Activated naive CD4-positive, alpha-beta T cell treated with anti-CD3 and anti-CD28 coated beads, Interleukin-2, amount 50 U/mL, for 24 hours (primary cell): ENCODE measurements around the gene MALT1.
"Not testable (repeated sequence)": the region's sequence is repeated elsewhere in the genome, so short reads cannot be mapped to it uniquely, and the experiment has no call there.

ENCODE experiments used
- H3K27ac Mint-ChIP-seq: one replicate; pipeline ENCODE4 v1.8.0; 2021; ENCODE audit warnings: mild to moderate bottlenecking, mixed read lengths
- H3K27me3 Mint-ChIP-seq: one replicate; pipeline ENCODE4 v1.8.0; 2021; ENCODE audit warnings: mixed read lengths
- H3K36me3 Mint-ChIP-seq: one replicate; pipeline ENCODE4 v1.8.0; 2021; ENCODE audit warnings: mixed read lengths
- H3K4me1 Mint-ChIP-seq: one replicate; pipeline ENCODE4 v1.8.0; 2021; ENCODE audit warnings: mixed read lengths
- H3K4me3 Mint-ChIP-seq: one replicate; pipeline ENCODE4 v1.8.0; 2021; ENCODE audit warnings: mild to moderate bottlenecking, mixed read lengths
- H3K9me3 Mint-ChIP-seq: one replicate; pipeline ENCODE4 v1.8.0; 2021; ENCODE audit warnings: mixed read lengths

Gene MALT1

GRCh38 chr18:58671111-58671631, at the start of gene MALT1:
Gene MALT1 (plus strand): TSS chr18:58671465. CDS start chr18:58671644, 179 bp downstream.
- H3K9me3 Mint-ChIP-seq: peaks cover 6% of the 10 kb centered on the region
- peak within 1 kb of the TSS; percentile 94 for H3K27ac Mint-ChIP-seq
- peaks cover 4% of the 10 kb centered on the region for H3K36me3 Mint-ChIP-seq
- H3K27me3 Mint-ChIP-seq: no peaks in the 10 kb centered on the region
- H3K4me3 Mint-ChIP-seq: peak within 1 kb of the TSS; percentile 94
- H3K4me1 Mint-ChIP-seq: peaks cover 71% of the 10 kb centered on the region

GRCh38 chr18:58624011-58624410, 47.3 kb upstream of the MALT1 start:
- Mint-ChIP-seq H3K27me3 (no peaks in the 10 kb centered on the region), H3K4me1 (peaks cover 19% of the 10 kb centered on the region), H3K9me3 (no peaks in the 10 kb centered on the region), H3K36me3 (no peaks in the 10 kb centered on the region), H3K27ac (no peak overlapping the region), H3K4me3 (no peak overlapping the region)

- no peaks in the 10 kb centered on the region for H3K36me3 Mint-ChIP-seq
- no peak overlapping the region for H3K27ac Mint-ChIP-seq
- H3K9me3 Mint-ChIP-seq: no peaks in the 10 kb centered on the region
- peaks cover 33% of the 10 kb centered on the region for H3K4me1 Mint-ChIP-seq
- H3K4me3 Mint-ChIP-seq: no peak overlapping the region
- H3K27me3 Mint-ChIP-seq: no peaks in the 10 kb centered on the region
Observed at GRCh38 chr18:58625839-58626238, 45.4 kb upstream of the MALT1 start.

GRCh38 chr18:58630071-58630470, 41.2 kb upstream of the MALT1 start:
- H3K36me3 Mint-ChIP-seq: no peaks in the 10 kb centered on the region
- no peaks in the 10 kb centered on the region for H3K9me3 Mint-ChIP-seq
- H3K4me3 Mint-ChIP-seq: no peak overlapping the region
- peaks cover 43% of the 10 kb centered on the region for H3K4me1 Mint-ChIP-seq
- no peaks in the 10 kb centered on the region for H3K27me3 Mint-ChIP-seq
- peak overlapping the region; percentile 33 for H3K27ac Mint-ChIP-seq

- H3K4me3 Mint-ChIP-seq: no peak overlapping the region
- H3K9me3 Mint-ChIP-seq: no peaks in the 10 kb centered on the region
- no peaks in the 10 kb centered on the region for H3K27me3 Mint-ChIP-seq
- no peak overlapping the region for H3K27ac Mint-ChIP-seq
- peaks cover 50% of the 10 kb centered on the region for H3K4me1 Mint-ChIP-seq
- H3K36me3 Mint-ChIP-seq: no peaks in the 10 kb centered on the region
Observed at GRCh38 chr18:58631301-58631700, 40.0 kb upstream of the MALT1 start.

- no peak overlapping the region for H3K4me3 Mint-ChIP-seq
- H3K27me3 Mint-ChIP-seq: no peaks in the 10 kb centered on the region
- H3K36me3 Mint-ChIP-seq: no peaks in the 10 kb centered on the region
- no peak overlapping the region for H3K27ac Mint-ChIP-seq
- H3K9me3 Mint-ChIP-seq: no peaks in the 10 kb centered on the region
- H3K4me1 Mint-ChIP-seq: peaks cover 50% of the 10 kb centered on the region
Observed at GRCh38 chr18:58632552-58632951, 38.7 kb upstream of the MALT1 start.

- Mint-ChIP-seq H3K4me1 (peaks cover 52% of the 10 kb centered on the region), H3K36me3 (no peaks in the 10 kb centered on the region), H3K27me3 (no peaks in the 10 kb centered on the region), H3K27ac (peak overlapping the region; percentile 51), H3K4me3 (no peak overlapping the region), H3K9me3 (no peaks in the 10 kb centered on the region)
Observed at GRCh38 chr18:58633874-58634273, 37.4 kb upstream of the MALT1 start.

GRCh38 chr18:58635891-58636290, 35.4 kb upstream of the MALT1 start:
- H3K27me3 Mint-ChIP-seq: no peaks in the 10 kb centered on the region
- H3K36me3 Mint-ChIP-seq: no peaks in the 10 kb centered on the region
- no peak overlapping the region for H3K27ac Mint-ChIP-seq
- no peaks in the 10 kb centered on the region for H3K9me3 Mint-ChIP-seq
- peaks cover 44% of the 10 kb centered on the region for H3K4me1 Mint-ChIP-seq
- H3K4me3 Mint-ChIP-seq: no peak overlapping the region

GRCh38 chr18:58637197-58637596, 34.1 kb upstream of the MALT1 start:
- H3K36me3 Mint-ChIP-seq: no peaks in the 10 kb centered on the region
- no peak overlapping the region for H3K4me3 Mint-ChIP-seq
- H3K4me1 Mint-ChIP-seq: peaks cover 44% of the 10 kb centered on the region
- no peaks in the 10 kb centered on the region for H3K27me3 Mint-ChIP-seq
- H3K27ac Mint-ChIP-seq: no peak overlapping the region
- no peaks in the 10 kb centered on the region for H3K9me3 Mint-ChIP-seq

GRCh38 chr18:58637946-58638345, 33.3 kb upstream of the MALT1 start:
- H3K36me3 Mint-ChIP-seq: no peaks in the 10 kb centered on the region
- peaks cover 44% of the 10 kb centered on the region for H3K4me1 Mint-ChIP-seq
- no peak overlapping the region for H3K4me3 Mint-ChIP-seq
- no peaks in the 10 kb centered on the region for H3K9me3 Mint-ChIP-seq
- H3K27me3 Mint-ChIP-seq: no peaks in the 10 kb centered on the region
- no peak overlapping the region for H3K27ac Mint-ChIP-seq

- Mint-ChIP-seq H3K27me3 (no peaks in the 10 kb centered on the region), H3K36me3 (no peaks in the 10 kb centered on the region), H3K4me3 (no peak overlapping the region), H3K27ac (no peak overlapping the region), H3K4me1 (peaks cover 41% of the 10 kb centered on the region), H3K9me3 (no peaks in the 10 kb centered on the region)
Observed at GRCh38 chr18:58638441-58638840, 32.8 kb upstream of the MALT1 start.

- H3K27ac Mint-ChIP-seq: no peak overlapping the region
- H3K9me3 Mint-ChIP-seq: no peaks in the 10 kb centered on the region
- peaks cover 35% of the 10 kb centered on the region for H3K4me1 Mint-ChIP-seq
- no peak overlapping the region for H3K4me3 Mint-ChIP-seq
- H3K36me3 Mint-ChIP-seq: no peaks in the 10 kb centered on the region
- H3K27me3 Mint-ChIP-seq: no peaks in the 10 kb centered on the region
Observed at GRCh38 chr18:58639237-58639636, 32.0 kb upstream of the MALT1 start.

GRCh38 chr18:58639751-58640427, 31.4 kb upstream of the MALT1 start:
- Mint-ChIP-seq H3K27me3 (no peaks in the 10 kb centered on the region), H3K4me1 (peaks cover 29% of the 10 kb centered on the region), H3K9me3 (no peaks in the 10 kb centered on the region), H3K27ac (no peak overlapping the region), H3K36me3 (no peaks in the 10 kb centered on the region), H3K4me3 (no peak overlapping the region)

- H3K36me3 Mint-ChIP-seq: no peaks in the 10 kb centered on the region
- H3K9me3 Mint-ChIP-seq: no peaks in the 10 kb centered on the region
- no peak overlapping the region for H3K27ac Mint-ChIP-seq
- no peaks in the 10 kb centered on the region for H3K27me3 Mint-ChIP-seq
- H3K4me3 Mint-ChIP-seq: no peak overlapping the region
- peaks cover 28% of the 10 kb centered on the region for H3K4me1 Mint-ChIP-seq
Observed at GRCh38 chr18:58640428-58640805, 30.8 kb upstream of the MALT1 start.

GRCh38 chr18:58640891-58641610, 30.2 kb upstream of the MALT1 start:
- Mint-ChIP-seq H3K36me3 (no peaks in the 10 kb centered on the region), H3K9me3 (no peaks in the 10 kb centered on the region), H3K27me3 (no peaks in the 10 kb centered on the region), H3K4me3 (no peak overlapping the region), H3K27ac (no peak overlapping the region), H3K4me1 (peaks cover 24% of the 10 kb centered on the region)

GRCh38 chr18:58643557-58643956, 27.7 kb upstream of the MALT1 start:
- peaks cover 23% of the 10 kb centered on the region for H3K4me1 Mint-ChIP-seq
- not testable (repeated sequence) for H3K9me3 Mint-ChIP-seq, H3K27ac Mint-ChIP-seq, H3K4me3 Mint-ChIP-seq, H3K36me3 Mint-ChIP-seq, H3K27me3 Mint-ChIP-seq
